Gastrocnemius medialis (tissue), 4 donors: ENCODE data around the gene PCOLCE2.

ENCODE experiments used
- POLR2A ChIP-seq, 2 donors: fragments of 450-650 bp; IDR thresholded peaks; one replicate each; pipeline ENCODE4 v1.6.1; 2017; ENCODE audit warnings: antibody characterized with exemption in 2 of 2, mild to moderate bottlenecking in 2 of 2, moderate library complexity in 2 of 2
- TF ChIP-seq, protein P1 (sequence below), 5 experiments: fragments of 450-650 bp in 3 of 5; fragments of 200-600 bp in 2 of 5; sonication (generic) in 2 of 5; IDR thresholded peaks in 4 of 5; conservative IDR thresholded peaks in 1 of 5; 1 replicate in 4 of 5; 2 replicates in 1 of 5; pipeline ENCODE4 v1.5.1; 2016 to 2019; ENCODE audit warnings: antibody characterized with exemption in 5 of 5, mild to moderate bottlenecking in 3 of 5, moderate library complexity in 3 of 5

DNA sequence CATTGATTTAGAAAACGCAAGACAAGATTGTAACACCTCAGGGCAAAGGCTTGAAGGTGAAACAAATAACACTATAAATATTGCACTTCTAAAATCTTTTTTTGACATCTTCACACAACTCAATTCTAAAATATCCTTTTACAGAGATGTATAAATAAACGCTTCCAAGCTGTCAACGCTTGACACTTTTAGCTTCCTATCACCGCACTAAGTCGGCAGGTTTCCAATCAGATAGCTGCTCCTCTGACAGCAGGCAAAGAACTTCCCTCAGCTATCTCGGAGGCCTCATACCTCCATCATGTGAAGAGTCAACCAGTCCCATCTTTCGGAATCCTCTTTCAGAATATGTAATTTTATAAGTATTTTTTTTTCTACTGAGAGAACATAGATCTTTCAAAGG, 71.0 kb downstream of the PCOLCE2 start:
- no peak for TF ChIP-seq POLR2A (IDR thresholded peaks at IDR 0.05)
- TF ChIP-seq, protein P1, sequence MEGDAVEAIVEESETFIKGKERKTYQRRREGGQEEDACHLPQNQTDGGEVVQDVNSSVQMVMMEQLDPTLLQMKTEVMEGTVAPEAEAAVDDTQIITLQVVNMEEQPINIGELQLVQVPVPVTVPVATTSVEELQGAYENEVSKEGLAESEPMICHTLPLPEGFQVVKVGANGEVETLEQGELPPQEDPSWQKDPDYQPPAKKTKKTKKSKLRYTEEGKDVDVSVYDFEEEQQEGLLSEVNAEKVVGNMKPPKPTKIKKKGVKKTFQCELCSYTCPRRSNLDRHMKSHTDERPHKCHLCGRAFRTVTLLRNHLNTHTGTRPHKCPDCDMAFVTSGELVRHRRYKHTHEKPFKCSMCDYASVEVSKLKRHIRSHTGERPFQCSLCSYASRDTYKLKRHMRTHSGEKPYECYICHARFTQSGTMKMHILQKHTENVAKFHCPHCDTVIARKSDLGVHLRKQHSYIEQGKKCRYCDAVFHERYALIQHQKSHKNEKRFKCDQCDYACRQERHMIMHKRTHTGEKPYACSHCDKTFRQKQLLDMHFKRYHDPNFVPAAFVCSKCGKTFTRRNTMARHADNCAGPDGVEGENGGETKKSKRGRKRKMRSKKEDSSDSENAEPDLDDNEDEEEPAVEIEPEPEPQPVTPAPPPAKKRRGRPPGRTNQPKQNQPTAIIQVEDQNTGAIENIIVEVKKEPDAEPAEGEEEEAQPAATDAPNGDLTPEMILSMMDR (IDR thresholded peaks at IDR 0.05 in 4 of 5, conservative IDR thresholded peaks at IDR 0.05 in 1 of 5): no peak
